HEK293 (cell line): ENCODE results near the gene SLC10A2.

Experiments used
- CTCF ChIP-seq: fragments of 450-650 bp; formaldehyde crosslinking; IDR thresholded peaks from 2 replicates; pipeline ENCODE4 v1.5.1; 2016; ENCODE audit warnings: missing biosample characterization, missing genetic modification characterization
- GFI1B ChIP-seq: fragments of 450-650 bp; formaldehyde crosslinking; IDR thresholded peaks from 2 replicates; pipeline ENCODE4 v1.5.1; 2016; ENCODE audit warnings: missing biosample characterization, missing genetic modification characterization
- KLF10 ChIP-seq: fragments of 450-650 bp; IDR thresholded peaks from 2 replicates; pipeline ENCODE4 v1.5.1; 2018; ENCODE audit warnings: missing biosample characterization, mild to moderate bottlenecking, missing genetic modification characterization
- PRDM4 ChIP-seq: fragments of 450-650 bp; formaldehyde crosslinking; IDR thresholded peaks from 2 replicates; pipeline ENCODE4 v1.5.1; 2017; ENCODE audit warnings: missing biosample characterization, missing genetic modification characterization
- ZNF157 ChIP-seq: fragments of 450-650 bp; formaldehyde crosslinking; IDR thresholded peaks from 2 replicates; pipeline ENCODE4 v1.5.1; 2016; ENCODE audit warnings: missing biosample characterization, missing genetic modification characterization
- ZNF274 ChIP-seq, 2 experiments: fragments of 200-500 bp in 1 of 2; fragments of 450-650 bp in 1 of 2; sonication (Bioruptor generic) in 1 of 2; formaldehyde crosslinking in 1 of 2; IDR thresholded peaks; 2 replicates each; pipeline versions ENCODE4 v1.5.1 to v1.6.1; 2014 to 2016; ENCODE audit warnings: borderline replicate concordance in 1 of 2, inconsistent platforms in 1 of 2, low read length in 1 of 2, missing biosample characterization in 1 of 2, missing genetic modification characterization in 1 of 2

GRCh38 chr13:103101500-103101899 lies 35.3 kb upstream of the SLC10A2 start:
- no peak for TF ChIP-seq ZNF274 (IDR thresholded peaks at IDR 0.05; ENCODE audit: low read length)
- TF ChIP-seq ZNF274 (tag by site-specific recombination; IDR thresholded peaks at IDR 0.05; ENCODE audit: borderline replicate concordance) = no peak
- no peak for TF ChIP-seq CTCF
- no peak for TF ChIP-seq GFI1B (tag by site-specific recombination)
- no peak for TF ChIP-seq ZNF157 (tag by site-specific recombination)
- no peak for TF ChIP-seq KLF10 (tag by site-specific recombination)
- TF ChIP-seq PRDM4 (tag by site-specific recombination) = no peak
